ENCODE measurements around the gene SPATC1L. TPM values are rescaled to one million over a fixed set of nuclear protein-coding genes. Genes with fewer than 3 reads are reported as not detected.

The SPATC1L gene
- total RNA-seq, 1 experiment from 2014 or later = 11.3 TPM

DNA sequence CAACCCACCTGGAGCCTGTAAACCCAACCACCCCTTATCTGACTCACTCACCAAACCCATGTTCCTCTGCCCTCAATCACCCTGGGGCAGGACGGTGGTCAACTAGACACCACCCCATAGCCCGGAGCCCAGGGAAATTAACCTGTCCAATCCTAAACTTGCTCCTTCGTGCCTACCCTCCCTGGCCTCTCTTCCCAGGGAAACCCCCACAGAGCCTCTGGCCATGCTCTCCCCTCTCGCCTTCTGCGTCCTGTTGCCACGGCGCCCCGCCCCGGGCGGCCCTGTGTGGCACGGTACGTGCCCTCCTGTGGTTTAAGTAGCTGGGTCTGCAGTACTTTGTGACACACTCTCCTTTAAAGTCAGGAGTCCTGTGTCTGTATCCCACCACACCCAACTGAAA is 24.9 kb downstream of the SPATC1L start:
- ChIA-PET POLR2A (no interaction called here), CTCF (interaction anchor here (0.6 to 2.6 kb wide), 2 partner anchors 16 to 70 kb away, joined by 3 to 11 read pairs; no protein-coding TSS in a partner anchor)
- H3K27ac Mint-ChIP-seq (ENCODE audit: low read depth, unreplicated experiment) = no peak overlapping the region
- TF ChIP-seq, protein P1, sequence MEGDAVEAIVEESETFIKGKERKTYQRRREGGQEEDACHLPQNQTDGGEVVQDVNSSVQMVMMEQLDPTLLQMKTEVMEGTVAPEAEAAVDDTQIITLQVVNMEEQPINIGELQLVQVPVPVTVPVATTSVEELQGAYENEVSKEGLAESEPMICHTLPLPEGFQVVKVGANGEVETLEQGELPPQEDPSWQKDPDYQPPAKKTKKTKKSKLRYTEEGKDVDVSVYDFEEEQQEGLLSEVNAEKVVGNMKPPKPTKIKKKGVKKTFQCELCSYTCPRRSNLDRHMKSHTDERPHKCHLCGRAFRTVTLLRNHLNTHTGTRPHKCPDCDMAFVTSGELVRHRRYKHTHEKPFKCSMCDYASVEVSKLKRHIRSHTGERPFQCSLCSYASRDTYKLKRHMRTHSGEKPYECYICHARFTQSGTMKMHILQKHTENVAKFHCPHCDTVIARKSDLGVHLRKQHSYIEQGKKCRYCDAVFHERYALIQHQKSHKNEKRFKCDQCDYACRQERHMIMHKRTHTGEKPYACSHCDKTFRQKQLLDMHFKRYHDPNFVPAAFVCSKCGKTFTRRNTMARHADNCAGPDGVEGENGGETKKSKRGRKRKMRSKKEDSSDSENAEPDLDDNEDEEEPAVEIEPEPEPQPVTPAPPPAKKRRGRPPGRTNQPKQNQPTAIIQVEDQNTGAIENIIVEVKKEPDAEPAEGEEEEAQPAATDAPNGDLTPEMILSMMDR (IDR thresholded peaks at IDR 0.05; ENCODE audit: unreplicated experiment) = no peak
- H3K4me3 Mint-ChIP-seq (ENCODE audit: unreplicated experiment) = no peak overlapping the region
- BruUV-seq (replicated peaks) = no TSS peak
- H3K4me1 Mint-ChIP-seq (ENCODE audit: insufficient read depth, unreplicated experiment) = peaks cover 5% of the 10 kb centered on the region
- no peaks in the 10 kb centered on the region for H3K9me3 Mint-ChIP-seq (ENCODE audit: unreplicated experiment)
- H3K27me3 Mint-ChIP-seq (ENCODE audit: insufficient read depth, unreplicated experiment) = no peaks in the 10 kb centered on the region
- DNase-seq (ENCODE audit: unreplicated experiment) = no peak
- intact Hi-C loops (cut with micrococcal nuclease) = no loop called here
- H3K36me3 Mint-ChIP-seq (ENCODE audit: insufficient read depth, unreplicated experiment) = no peaks in the 10 kb centered on the region

DNA sequence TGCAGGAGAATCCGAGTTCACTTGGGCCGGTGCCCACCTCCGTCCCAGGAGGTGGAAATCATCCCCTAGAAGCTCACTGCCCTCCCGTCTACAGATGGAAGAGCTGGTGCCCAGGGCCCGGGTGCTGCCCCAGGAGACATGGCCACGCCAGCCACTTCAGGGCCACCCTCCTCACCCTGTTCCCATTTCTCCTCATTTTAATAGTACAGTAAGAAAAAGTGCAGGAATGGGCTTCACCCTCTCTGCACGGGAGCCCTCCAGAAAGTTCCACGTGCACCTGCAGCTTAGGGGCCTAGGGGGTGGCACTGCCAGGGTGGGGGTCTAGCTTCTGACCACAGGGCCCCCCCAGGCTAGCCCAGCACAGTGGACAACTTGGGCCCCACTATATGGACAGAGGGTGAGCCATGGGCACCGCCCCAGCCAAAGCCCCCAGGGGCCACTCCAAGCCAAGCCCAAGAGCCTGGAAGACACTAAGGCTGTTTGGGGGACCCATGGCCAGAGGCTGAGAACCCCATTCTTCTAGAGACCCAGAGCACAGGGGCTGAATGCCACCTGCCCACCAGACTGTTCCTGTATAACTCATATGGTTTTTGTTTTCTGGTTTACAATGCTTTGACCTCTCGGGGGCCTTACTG is 25.5 kb downstream of the SPATC1L start:
- CTCF ChIA-PET = interaction anchor here (2.6 kb wide), 1 partner anchor 16 kb away, joined by 11 read pairs; no protein-coding TSS in a partner anchor

GRCh38 chr21:46157987-46158451 is 26.2 kb downstream of the SPATC1L start:
- intact Hi-C loops (cut with micrococcal nuclease) = no loop called here
- no peak for DNase-seq (ENCODE audit: unreplicated experiment)
- no TSS peak for BruUV-seq (replicated peaks)
- Mint-ChIP-seq H3K27ac (ENCODE audit: low read depth, unreplicated experiment) (no peak overlapping the region), H3K9me3 (ENCODE audit: unreplicated experiment) (no peaks in the 10 kb centered on the region), H3K36me3 (ENCODE audit: insufficient read depth, unreplicated experiment) (no peaks in the 10 kb centered on the region), H3K27me3 (ENCODE audit: insufficient read depth, unreplicated experiment) (no peaks in the 10 kb centered on the region), H3K4me3 (ENCODE audit: unreplicated experiment) (no peak overlapping the region), H3K4me1 (ENCODE audit: insufficient read depth, unreplicated experiment) (peaks cover 5% of the 10 kb centered on the region)
- ChIA-PET POLR2A (interaction anchor here (0.6 kb wide), 1 partner anchor 10 kb away, joined by 4 read pairs; no protein-coding TSS in a partner anchor), CTCF (interaction anchor here (0.6 to 2.6 kb wide), 2 partner anchors 14 to 15 kb away, joined by 3 to 11 read pairs; no protein-coding TSS in a partner anchor)
- TF ChIP-seq, protein P1 (IDR thresholded peaks at IDR 0.05; ENCODE audit: unreplicated experiment) = no peak

More for the DNA sequence above, 25.5 kb downstream of the SPATC1L start:
- intact Hi-C loops (cut with micrococcal nuclease) = no loop called here
- Mint-ChIP-seq H3K36me3 (ENCODE audit: insufficient read depth, unreplicated experiment) (no peaks in the 10 kb centered on the region), H3K4me3 (ENCODE audit: unreplicated experiment) (no peak overlapping the region), H3K27ac (ENCODE audit: low read depth, unreplicated experiment) (no peak overlapping the region), H3K27me3 (ENCODE audit: insufficient read depth, unreplicated experiment) (no peaks in the 10 kb centered on the region), H3K9me3 (ENCODE audit: unreplicated experiment) (no peaks in the 10 kb centered on the region), H3K4me1 (ENCODE audit: insufficient read depth, unreplicated experiment) (peaks cover 5% of the 10 kb centered on the region)
- BruUV-seq (replicated peaks) = no TSS peak
- TF ChIP-seq, protein P1 (IDR thresholded peaks at IDR 0.05; ENCODE audit: unreplicated experiment) = no peak
- DNase-seq (ENCODE audit: unreplicated experiment) = no peak
- POLR2A ChIA-PET = interaction anchor here (0.6 kb wide), 1 partner anchor 9 kb away, joined by 4 read pairs; no protein-coding TSS in a partner anchor

GRCh38 chr21:46157396-46157986 is 26.8 kb downstream of the SPATC1L start:
- H3K27ac Mint-ChIP-seq (ENCODE audit: low read depth, unreplicated experiment) = no peak overlapping the region
- CTCF ChIA-PET = interaction anchor here (0.6 kb wide), 2 partner anchors 13 to 14 kb away, joined by 3 read pairs; no protein-coding TSS in a partner anchor
- POLR2A ChIA-PET = no interaction called here

More at GRCh38 chr21:46157396-46157986, 26.8 kb downstream of the SPATC1L start:
- BruUV-seq (replicated peaks) = no TSS peak
- no peak for DNase-seq (ENCODE audit: unreplicated experiment)
- TF ChIP-seq, protein P1 (IDR thresholded peaks at IDR 0.05; ENCODE audit: unreplicated experiment) = no peak
- Mint-ChIP-seq H3K4me1 (ENCODE audit: insufficient read depth, unreplicated experiment) (peaks cover 5% of the 10 kb centered on the region), H3K9me3 (ENCODE audit: unreplicated experiment) (no peaks in the 10 kb centered on the region), H3K4me3 (ENCODE audit: unreplicated experiment) (no peak overlapping the region), H3K27me3 (ENCODE audit: insufficient read depth, unreplicated experiment) (no peaks in the 10 kb centered on the region), H3K36me3 (ENCODE audit: insufficient read depth, unreplicated experiment) (no peaks in the 10 kb centered on the region)
- intact Hi-C loops (cut with micrococcal nuclease) = no loop called here
